Activated naive CD8-positive, alpha-beta T cell treated with anti-CD3 and anti-CD28 coated beads for 36 hours (primary cell): Measurements from ENCODE around the gene PHF13. TPM values are rescaled to one million over a fixed set of nuclear protein-coding genes. Genes with fewer than 3 reads are reported as not detected.

ENCODE experiments used
- DNase-seq: peaks from one replicate; pipeline ENCODE4 v3.0.0; 2021
- H3K27ac Mint-ChIP-seq: one replicate; pipeline ENCODE4 v1.8.0; 2022; ENCODE audit warnings: mild to moderate bottlenecking, moderate library complexity, mixed read lengths
- H3K27me3 Mint-ChIP-seq: one replicate; pipeline ENCODE4 v1.8.0; 2022; ENCODE audit warnings: mild to moderate bottlenecking, mixed read lengths
- H3K36me3 Mint-ChIP-seq: one replicate; pipeline ENCODE4 v1.8.0; 2021; ENCODE audit warnings: mild to moderate bottlenecking, mixed read lengths
- H3K4me1 Mint-ChIP-seq: one replicate; pipeline ENCODE4 v1.8.0; 2021; ENCODE audit warnings: mixed read lengths
- H3K4me3 Mint-ChIP-seq: one replicate; pipeline ENCODE4 v1.8.0; 2022; ENCODE audit warnings: mild to moderate bottlenecking, moderate library complexity, mixed read lengths
- H3K9me3 Mint-ChIP-seq: one replicate; pipeline ENCODE4 v1.8.0; 2022; ENCODE audit warnings: mixed read lengths
- total RNA-seq, 2 experiments: library from RNA; stranded (reverse); gene quantifications; one replicate each; pipeline ENCODE4 v1.2.3, GENCODE V29; 2021

Gene PHF13
- 10 to 100 TPM; 10.9 to 11.7 TPM for total RNA-seq

GRCh38 chr1:6613361-6614018 lies at the start of gene PHF13:
Gene PHF13, plus strand, starts transcription at chr1:6613731. Its CDS starts 336 bp downstream, at chr1:6614067.
- peaks cover 17% of the 10 kb centered on the region for H3K4me1 Mint-ChIP-seq
- peak within 1 kb of the TSS; percentile 83 for H3K4me3 Mint-ChIP-seq
- peaks cover 11% of the 10 kb centered on the region for H3K36me3 Mint-ChIP-seq
- peak; percentile 100 for DNase-seq
- H3K27ac Mint-ChIP-seq: peak within 1 kb of the TSS; percentile 76
- H3K27me3 Mint-ChIP-seq: no peaks in the 10 kb centered on the region
- H3K9me3 Mint-ChIP-seq: no peaks in the 10 kb centered on the region

GRCh38 chr1:6569033-6569432 lies 44.5 kb upstream of the PHF13 start:
- no peak for DNase-seq
- H3K4me1 Mint-ChIP-seq: peaks cover 2% of the 10 kb centered on the region
- H3K36me3 Mint-ChIP-seq: no peaks in the 10 kb centered on the region
- no peaks in the 10 kb centered on the region for H3K9me3 Mint-ChIP-seq
- H3K27me3 Mint-ChIP-seq: peaks cover 3% of the 10 kb centered on the region
- H3K4me3 Mint-ChIP-seq: no peak overlapping the region
- no peak overlapping the region for H3K27ac Mint-ChIP-seq

- H3K4me1 Mint-ChIP-seq: peaks cover 2% of the 10 kb centered on the region
- H3K9me3 Mint-ChIP-seq: no peaks in the 10 kb centered on the region
- no peak overlapping the region for H3K27ac Mint-ChIP-seq
- no peak for DNase-seq
- H3K36me3 Mint-ChIP-seq: no peaks in the 10 kb centered on the region
- H3K4me3 Mint-ChIP-seq: no peak overlapping the region
- H3K27me3 Mint-ChIP-seq: peaks cover 3% of the 10 kb centered on the region
Measured at GRCh38 chr1:6570100-6570499, 43.4 kb upstream of the PHF13 start.

- Mint-ChIP-seq H3K27me3 (peaks cover 3% of the 10 kb centered on the region), H3K4me1 (peaks cover 2% of the 10 kb centered on the region), H3K27ac (no peak overlapping the region), H3K36me3 (no peaks in the 10 kb centered on the region), H3K4me3 (no peak overlapping the region), H3K9me3 (no peaks in the 10 kb centered on the region)
- no peak for DNase-seq
Measured at GRCh38 chr1:6570987-6571386, 42.5 kb upstream of the PHF13 start.

GRCh38 chr1:6572653-6573383 lies 40.7 kb upstream of the PHF13 start:
- Mint-ChIP-seq H3K4me3 (no peak overlapping the region), H3K9me3 (no peaks in the 10 kb centered on the region), H3K27ac (no peak overlapping the region), H3K27me3 (peaks cover 3% of the 10 kb centered on the region), H3K36me3 (no peaks in the 10 kb centered on the region), H3K4me1 (peaks cover 2% of the 10 kb centered on the region)
- no peak for DNase-seq

- H3K4me1 Mint-ChIP-seq: peaks cover 4% of the 10 kb centered on the region
- peaks cover 3% of the 10 kb centered on the region for H3K27me3 Mint-ChIP-seq
- H3K9me3 Mint-ChIP-seq: no peaks in the 10 kb centered on the region
- H3K36me3 Mint-ChIP-seq: no peaks in the 10 kb centered on the region
- no peak for DNase-seq
- H3K4me3 Mint-ChIP-seq: no peak overlapping the region
- no peak overlapping the region for H3K27ac Mint-ChIP-seq
Measured at GRCh38 chr1:6574025-6574620, 39.4 kb upstream of the PHF13 start.

- no peak for DNase-seq
- Mint-ChIP-seq H3K27ac (no peak overlapping the region), H3K27me3 (peaks cover 3% of the 10 kb centered on the region), H3K9me3 (no peaks in the 10 kb centered on the region), H3K36me3 (no peaks in the 10 kb centered on the region), H3K4me3 (no peak overlapping the region), H3K4me1 (peaks cover 9% of the 10 kb centered on the region)
Measured at GRCh38 chr1:6574818-6575217, 38.7 kb upstream of the PHF13 start.

GRCh38 chr1:6577831-6578525 lies 35.6 kb upstream of the PHF13 start:
- H3K4me3 Mint-ChIP-seq: no peak overlapping the region
- H3K27me3 Mint-ChIP-seq: no peaks in the 10 kb centered on the region
- H3K27ac Mint-ChIP-seq: no peak overlapping the region
- H3K4me1 Mint-ChIP-seq: peaks cover 24% of the 10 kb centered on the region
- H3K36me3 Mint-ChIP-seq: peaks cover 4% of the 10 kb centered on the region
- no peaks in the 10 kb centered on the region for H3K9me3 Mint-ChIP-seq
- no peak for DNase-seq

- Mint-ChIP-seq H3K27me3 (no peaks in the 10 kb centered on the region), H3K36me3 (peaks cover 4% of the 10 kb centered on the region), H3K4me1 (peaks cover 24% of the 10 kb centered on the region), H3K9me3 (no peaks in the 10 kb centered on the region), H3K27ac (peak overlapping the region; percentile 93), H3K4me3 (peak overlapping the region; percentile 95)
- no peak for DNase-seq
Measured at GRCh38 chr1:6578624-6579373, 34.7 kb upstream of the PHF13 start.

GRCh38 chr1:6579374-6580118 lies 34.0 kb upstream of the PHF13 start, which contains the start of gene ZBTB48:
Gene ZBTB48, plus strand, starts transcription at chr1:6579994. Its CDS starts 616 bp downstream, at chr1:6580610.
- Mint-ChIP-seq H3K27ac (peak within 1 kb of the TSS; percentile 93), H3K36me3 (peaks cover 4% of the 10 kb centered on the region), H3K4me1 (peaks cover 25% of the 10 kb centered on the region), H3K4me3 (peak within 1 kb of the TSS; percentile 95), H3K27me3 (no peaks in the 10 kb centered on the region), H3K9me3 (no peaks in the 10 kb centered on the region)
- peak; percentile 99 for DNase-seq

- Mint-ChIP-seq H3K4me3 (peak overlapping the region; percentile 95), H3K4me1 (peaks cover 31% of the 10 kb centered on the region), H3K9me3 (no peaks in the 10 kb centered on the region), H3K27me3 (no peaks in the 10 kb centered on the region), H3K27ac (peak overlapping the region; percentile 93), H3K36me3 (peaks cover 4% of the 10 kb centered on the region)
- no peak for DNase-seq
Measured at GRCh38 chr1:6580119-6580592, 33.4 kb upstream of the PHF13 start.

- no peak for DNase-seq
- peaks cover 31% of the 10 kb centered on the region for H3K4me1 Mint-ChIP-seq
Measured at GRCh38 chr1:6580593-6581409, 32.7 kb upstream of the PHF13 start.

More at GRCh38 chr1:6580593-6581409, 32.7 kb upstream of the PHF13 start:
- H3K36me3 Mint-ChIP-seq: peaks cover 4% of the 10 kb centered on the region
- H3K27me3 Mint-ChIP-seq: no peaks in the 10 kb centered on the region
- peak overlapping the region; percentile 95 for H3K4me3 Mint-ChIP-seq
- no peaks in the 10 kb centered on the region for H3K9me3 Mint-ChIP-seq
- peak overlapping the region; percentile 89 for H3K27ac Mint-ChIP-seq
